Measurements from ENCODE around the gene SKI. TPM values are rescaled to one million over a fixed set of nuclear protein-coding genes. Genes with fewer than 3 reads are reported as not detected.

SKI gene
- polyA plus RNA-seq, 3 donors = 9.5 to 69.2 (median 36.3) TPM

- no peak overlapping the region for H3K27ac ChIP-seq (ENCODE audit: low read depth, low read length)
- 86 to 91% (median 88%) methylated on average over 37 of the region's 37 CpGs for WGBS, 3 donors
Measured at GRCh38 chr1:2356911-2357845, 129.1 kb downstream of the SKI start.

GRCh38 chr1:2358072-2358471 lies 130.0 kb downstream of the SKI start:
- no peak overlapping the region for H3K27ac ChIP-seq (ENCODE audit: low read depth, low read length)
- 86 to 91% (median 89%) methylated on average over 13 of the region's 13 CpGs for WGBS, 3 donors

GRCh38 chr1:2358651-2359640 lies 130.8 kb downstream of the SKI start:
- H3K27ac ChIP-seq (ENCODE audit: low read depth, low read length) = no peak overlapping the region
- WGBS, 3 donors = 85 to 92% (median 87%) methylated on average over 24 of the region's 24 CpGs

Other genes starting within 250 kb of the SKI start
- under 1 TPM; 0.02 to 0.24 (median 0.22) TPM for gene CFAP74, start 224.5 kb upstream of the SKI start, polyA plus RNA-seq
- gene GABRD, start 209.0 kb upstream of the SKI start, polyA plus RNA-seq = under 1 TPM in 2 of 3 donors, not detected in 1; 0.28 to 0.30 TPM
- gene PRKCZ, start 177.9 kb upstream of the SKI start, polyA plus RNA-seq = 10 to 100 TPM in 1 of 3 donors, 1 to 10 TPM in 2; 2.4 to 12.0 (median 4.3) TPM
- gene FAAP20, start 33.5 kb upstream of the SKI start, polyA plus RNA-seq = 10 to 100 TPM; 30.4 to 69.3 (median 62.6) TPM
- 1 to 10 TPM; 3.1 to 5.3 (median 3.2) TPM for gene MORN1, start 163.2 kb downstream of the SKI start, polyA plus RNA-seq
- 10 to 100 TPM; 54.8 to 89.2 (median 59.0) TPM for gene RER1, start 163.5 kb downstream of the SKI start, polyA plus RNA-seq
- gene PEX10, start 184.2 kb downstream of the SKI start, polyA plus RNA-seq = 10 to 100 TPM; 13.8 to 30.2 (median 18.8) TPM
- 1 to 10 TPM in 1 of 3 donors, under 1 TPM in 2; 0.45 to 2.2 (median 0.62) TPM for gene PLCH2, start 248.0 kb downstream of the SKI start, polyA plus RNA-seq